Kidney (tissue), 22 donors: ENCODE measurements around the gene METAP1. TPM values are rescaled to one million over a fixed set of nuclear protein-coding genes. Genes with fewer than 3 reads are reported as not detected.

Experiments
- DNase-seq, 5 donors: peaks; one replicate each; pipeline ENCODE4 v3.0.0-alpha.2; 2013 to 2020
- FAIRE-seq: peaks from 2 replicates; lab custom pipeline; 2012; peaks lifted over from hg19 to GRCh38; lab: Jason Lieb, UNC
- H3K27ac ChIP-seq, 2 donors: one replicate each; pipeline ENCODE4 v1.7.0; 2013; ENCODE audit warnings: low read depth in 2 of 2, low read length in 2 of 2, inconsistent platforms in 1 of 2
- H3K27me3 ChIP-seq: one replicate; pipeline ENCODE4 v1.7.1; 2013; ENCODE audit warnings: low read length, inconsistent platforms; ENCODE audit not compliant: control insufficient read depth, insufficient read depth
- H3K36me3 ChIP-seq, 3 donors: one replicate each; pipeline versions ENCODE4 v1.7.0 to v1.7.1; 2013; ENCODE audit warnings: low read length in 3 of 3, control low read depth in 1 of 3, inconsistent platforms in 1 of 3; ENCODE audit not compliant: insufficient read depth in 3 of 3, control insufficient read depth in 2 of 3
- H3K4me1 ChIP-seq, 3 donors: one replicate each; pipeline versions ENCODE4 v1.7.0 to v1.7.1; 2013; ENCODE audit warnings: low read length in 3 of 3, inconsistent platforms in 1 of 3, low read depth in 1 of 3; ENCODE audit not compliant: control insufficient read depth in 2 of 3, insufficient read depth in 2 of 3
- H3K4me3 ChIP-seq, 3 donors: one replicate each; pipeline versions ENCODE4 v1.7.0 to v1.8.1; 2013; ENCODE audit warnings: low read length in 3 of 3, control low read depth in 1 of 3, inconsistent platforms in 1 of 3
- H3K9ac ChIP-seq, 3 donors: one replicate each; pipeline versions ENCODE4 v1.7.0 to v1.7.1; 2013; ENCODE audit warnings: low read length in 3 of 3, control low read depth in 1 of 3, inconsistent platforms in 1 of 3
- H3K9me3 ChIP-seq, 3 donors: one replicate each; pipeline versions ENCODE4 v1.7.0 to v1.7.1; 2013; ENCODE audit warnings: low read length in 3 of 3, control low read depth in 1 of 3, inconsistent platforms in 1 of 3; ENCODE audit not compliant: control insufficient read depth in 2 of 3, insufficient read depth in 1 of 3
- intact Hi-C: fragments of 100-400 bp; cut with DNase I; formaldehyde crosslinking; loops from one replicate; pipeline ENCODE4 v1.11.1; 2022
- long read RNA-seq, 10 donors: library from polyadenylated mRNA in 1 of 10; unstranded in 1 of 10; transcript quantifications; one replicate each; pipeline ENCODE4 v2.0.0 and lab custom pipeline, GENCODE V29; 2021 to 2026
- polyA plus RNA-seq: library from polyadenylated mRNA; stranded (reverse); fragments of 350-450 nt; fragmentation: Illumina TruSeq; extraction: RNeasy Lipid Tissue Mini Kit (QIAGEN cat#74804); gene quantifications from one replicate; pipeline ENCODE4 v1.2.3, GENCODE V29; 2014; ENCODE audit warnings: low read depth, low replicate concordance; ENCODE audit not compliant: insufficient read depth
- total RNA-seq: library from RNA; stranded (reverse); fragmentation: NEBNext Ultra II Directional; extraction: Animal tissue kit (Norgen Biotek cat#: 25700); gene quantifications from one replicate; pipeline ENCODE4 v1.2.1, GENCODE V29; 2021
- TF ChIP-seq, protein P1 (sequence below): IDR thresholded peaks from 3 replicates; pipeline ENCODE4 v1.5.1; 2012; ENCODE audit warnings: mild to moderate bottlenecking, moderate library complexity, borderline replicate concordance; ENCODE audit not compliant: insufficient read depth; ENCODE audit errors: extremely low read depth
- donor health status: control.
- donor health status: control.
- donor health status: control.
- donor health status: control.
- donor health status: control.
- donor health status: DM: yes; HTN: yes; CAD: no.
- donor health status: Normal renal cell carcinoma (clear cell type).

The METAP1 gene
- 33.8 TPM for total RNA-seq
- polyA plus RNA-seq = 22.7 TPM
- long read RNA-seq, donor 1, transcript METAP1-201 (11 exons, 2,791 nt) = major isoform, 12 of 12 reads
- long read RNA-seq, donor 1, partial matches to known transcripts = 0 of 12 reads
- long read RNA-seq, donor 1, other reads (novel, unspliced or antisense) = 0 of 12 reads
- long read RNA-seq, donor 2, transcript METAP1-201 (11 exons, 2,791 nt) = major isoform, 7 of 250 reads
- long read RNA-seq, donor 2, partial matches to known transcripts = 177 of 250 reads
- long read RNA-seq, donor 2, other reads (novel, unspliced or antisense) = 66 of 250 reads
- long read RNA-seq, donor 3, transcript METAP1-201 (11 exons, 2,791 nt) = major isoform, 11 of 379 reads
- long read RNA-seq, donor 3, partial matches to known transcripts = 274 of 379 reads
- long read RNA-seq, donor 3, other reads (novel, unspliced or antisense) = 94 of 379 reads
- long read RNA-seq, donor 4, transcript METAP1-201 (11 exons, 2,791 nt) = major isoform, 11 of 11 reads
- long read RNA-seq, donor 4, partial matches to known transcripts = 0 of 11 reads
- long read RNA-seq, donor 4, other reads (novel, unspliced or antisense) = 0 of 11 reads
- long read RNA-seq, donor 5, partial matches to known transcripts = 0 of 1 reads
- long read RNA-seq, donor 5, other reads (novel, unspliced or antisense) = 0 of 1 reads
- long read RNA-seq, donor 6, transcript METAP1-201 (11 exons, 2,791 nt) = major isoform, 25 of 25 reads
- long read RNA-seq, donor 6, partial matches to known transcripts = 0 of 25 reads
- long read RNA-seq, donor 6, other reads (novel, unspliced or antisense) = 0 of 25 reads
- long read RNA-seq, donor 7, transcript METAP1-201 (11 exons, 2,791 nt) = major isoform, 29 of 39 reads
- long read RNA-seq, donor 7, partial matches to known transcripts = 9 of 39 reads
- long read RNA-seq, donor 7, other reads (novel, unspliced or antisense) = 1 of 39 reads
- long read RNA-seq, donor 8, transcript METAP1-201 (11 exons, 2,791 nt) = major isoform, 8 of 199 reads
- long read RNA-seq, donor 8, partial matches to known transcripts = 147 of 199 reads
- long read RNA-seq, donor 8, other reads (novel, unspliced or antisense) = 44 of 199 reads
- long read RNA-seq, donor 9, partial matches to known transcripts = 0 of 3 reads
- long read RNA-seq, donor 9, other reads (novel, unspliced or antisense) = 0 of 3 reads
- long read RNA-seq, donor 10, transcript METAP1-201 (11 exons, 2,791 nt) = major isoform, 5 of 293 reads
- long read RNA-seq, donor 10, partial matches to known transcripts = 165 of 293 reads
- long read RNA-seq, donor 10, other reads (novel, unspliced or antisense) = 123 of 293 reads

DNA sequence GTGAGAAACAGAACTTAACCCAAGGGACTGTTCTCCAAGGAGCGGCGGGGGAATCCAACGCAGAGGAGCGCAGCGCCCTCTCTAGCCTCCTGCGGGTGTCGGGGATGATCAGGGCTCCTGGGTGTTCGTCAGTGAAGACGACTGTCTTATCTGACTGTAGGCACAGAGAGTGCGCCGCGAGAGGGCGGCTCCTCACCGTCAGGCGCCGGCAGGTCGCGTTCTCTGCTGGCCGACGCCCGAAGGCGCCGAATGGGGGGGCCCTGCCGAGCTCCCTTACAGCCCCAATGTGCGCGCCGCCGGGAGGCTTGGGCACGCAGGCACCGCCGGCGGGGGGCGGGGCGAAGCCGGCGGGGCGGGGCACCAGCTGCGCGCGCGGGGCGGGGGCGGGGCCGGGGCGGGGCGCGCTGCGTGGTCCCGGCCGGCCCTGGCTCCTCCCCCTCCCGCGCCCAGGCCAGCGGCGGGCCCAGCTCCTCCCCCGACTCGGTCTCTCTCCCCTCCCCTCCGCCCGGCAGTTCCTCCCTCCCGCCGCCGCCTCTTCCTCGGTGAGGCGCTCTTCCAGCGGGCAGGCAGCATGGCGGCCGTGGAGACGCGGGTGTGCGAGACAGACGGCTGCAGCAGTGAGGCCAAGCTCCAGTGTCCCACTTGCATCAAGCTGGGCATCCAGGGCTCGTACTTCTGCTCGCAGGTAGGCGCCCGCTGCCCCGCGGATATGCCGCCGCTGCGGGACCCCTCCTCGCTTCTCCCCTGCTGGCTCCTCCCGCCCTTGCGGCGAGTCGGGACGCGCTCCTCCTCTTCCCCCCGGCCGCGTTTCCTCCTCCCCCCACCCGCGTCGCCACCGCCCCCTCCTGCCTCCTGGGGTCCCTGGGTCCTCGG is at the start of gene METAP1:
METAP1 (plus strand) TSS at position 539 of the 873 bp plus-strand sequence; CDS start at position 572, 33 bp downstream.
- FAIRE-seq (no peak), DNase-seq (peak; percentile 94 to 98 (median 96))
- Histone ChIP-seq H3K27me3 (no peaks in the 10 kb centered on the region), H3K36me3 (no peaks in the 10 kb centered on the region), H3K27ac (peak within 1 kb of the TSS; percentile 85 to 89), H3K4me3 (peak within 1 kb of the TSS; percentile 83 to 87 (median 85)), H3K9ac (peak within 1 kb of the TSS; percentile 61 to 79 (median 68)), H3K4me1 (no peaks in the 10 kb centered on the region), H3K9me3 (no peaks in the 10 kb centered on the region)
- intact Hi-C loops = no loop called here
- TF ChIP-seq, protein P1, sequence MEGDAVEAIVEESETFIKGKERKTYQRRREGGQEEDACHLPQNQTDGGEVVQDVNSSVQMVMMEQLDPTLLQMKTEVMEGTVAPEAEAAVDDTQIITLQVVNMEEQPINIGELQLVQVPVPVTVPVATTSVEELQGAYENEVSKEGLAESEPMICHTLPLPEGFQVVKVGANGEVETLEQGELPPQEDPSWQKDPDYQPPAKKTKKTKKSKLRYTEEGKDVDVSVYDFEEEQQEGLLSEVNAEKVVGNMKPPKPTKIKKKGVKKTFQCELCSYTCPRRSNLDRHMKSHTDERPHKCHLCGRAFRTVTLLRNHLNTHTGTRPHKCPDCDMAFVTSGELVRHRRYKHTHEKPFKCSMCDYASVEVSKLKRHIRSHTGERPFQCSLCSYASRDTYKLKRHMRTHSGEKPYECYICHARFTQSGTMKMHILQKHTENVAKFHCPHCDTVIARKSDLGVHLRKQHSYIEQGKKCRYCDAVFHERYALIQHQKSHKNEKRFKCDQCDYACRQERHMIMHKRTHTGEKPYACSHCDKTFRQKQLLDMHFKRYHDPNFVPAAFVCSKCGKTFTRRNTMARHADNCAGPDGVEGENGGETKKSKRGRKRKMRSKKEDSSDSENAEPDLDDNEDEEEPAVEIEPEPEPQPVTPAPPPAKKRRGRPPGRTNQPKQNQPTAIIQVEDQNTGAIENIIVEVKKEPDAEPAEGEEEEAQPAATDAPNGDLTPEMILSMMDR = peak; percentile 65

DNA sequence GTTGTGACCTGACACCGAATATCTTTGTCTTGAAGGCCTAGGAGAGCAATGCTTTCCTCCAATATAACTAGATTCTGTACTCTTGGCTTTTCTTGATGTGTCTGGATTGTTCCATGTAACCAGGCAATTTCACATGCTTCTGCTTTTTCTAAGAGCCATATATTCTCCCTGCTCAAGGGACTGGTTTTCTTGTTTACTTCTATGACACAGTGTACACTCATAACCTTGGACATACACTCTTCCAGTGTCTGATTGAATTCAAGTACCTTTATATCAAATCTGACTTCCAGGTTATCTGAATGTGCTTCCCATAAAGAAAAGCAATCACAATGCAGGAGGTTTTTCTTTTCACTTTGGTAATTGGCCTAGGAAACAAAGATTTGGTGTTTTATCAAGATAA is 49.2 kb upstream of the METAP1 start:
- intact Hi-C loops = no loop called here
- no peak for FAIRE-seq

More for the DNA sequence above, 49.2 kb upstream of the METAP1 start:
- no peak overlapping the region for H3K9ac ChIP-seq
- no peaks in the 10 kb centered on the region for H3K27me3 ChIP-seq
- no peaks in the 10 kb centered on the region for H3K36me3 ChIP-seq
- DNase-seq = no peak
- H3K27ac ChIP-seq = no peak overlapping the region
- H3K4me1 ChIP-seq = no peaks in the 10 kb centered on the region
- no peak overlapping the region for H3K4me3 ChIP-seq
- TF ChIP-seq, protein P1 = no peak
- no peaks in the 10 kb centered on the region for H3K9me3 ChIP-seq
